GM21390 (cell line): ENCODE results near the gene NOTUM.

Source experiments
- ATAC-seq: cut with Tn5 transposase; IDR thresholded peaks from one replicate; pipeline ENCODE4 v1.9.1; 2021; ENCODE audit not compliant: unreplicated experiment

Gene NOTUM

DNA sequence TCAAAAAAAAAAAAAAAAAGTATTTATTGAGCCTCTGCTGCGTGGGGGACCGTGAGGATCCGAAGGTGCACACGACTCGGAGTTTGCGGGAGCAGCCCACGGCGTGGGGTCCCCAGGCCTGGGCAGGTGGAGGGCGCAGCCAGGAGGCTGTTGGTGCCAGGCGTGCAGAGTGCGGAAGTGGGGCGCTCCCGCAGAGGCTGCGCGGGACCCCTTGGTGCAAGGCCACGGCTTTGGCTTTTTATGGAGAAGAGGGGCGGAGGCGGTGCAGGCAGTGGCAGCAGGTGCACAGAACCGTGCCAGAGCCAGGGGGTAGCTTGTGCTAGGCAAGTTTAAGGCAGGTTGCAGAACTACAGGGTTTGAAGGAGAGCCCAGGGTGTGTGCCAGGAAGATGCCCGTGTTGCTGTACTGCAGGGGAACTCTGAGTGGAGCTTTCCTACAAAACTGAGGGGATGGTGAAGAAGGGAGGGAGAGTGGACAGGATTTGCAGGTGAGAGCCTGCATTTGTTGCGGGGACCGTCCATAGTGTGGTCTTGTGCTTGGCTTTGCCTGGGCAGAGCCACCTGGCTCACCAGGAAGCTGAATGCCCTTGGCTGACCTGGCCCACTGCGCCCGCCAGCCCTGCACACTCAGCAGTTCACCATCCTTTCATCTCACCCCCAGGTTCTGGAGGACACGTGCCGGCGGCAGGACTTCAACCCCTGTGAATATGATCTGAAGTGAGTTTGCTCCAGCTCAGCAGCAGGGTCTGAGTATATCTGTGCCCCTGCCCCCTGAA lies 17.7 kb upstream of the NOTUM start:
- ATAC-seq, result no peak

DNA sequence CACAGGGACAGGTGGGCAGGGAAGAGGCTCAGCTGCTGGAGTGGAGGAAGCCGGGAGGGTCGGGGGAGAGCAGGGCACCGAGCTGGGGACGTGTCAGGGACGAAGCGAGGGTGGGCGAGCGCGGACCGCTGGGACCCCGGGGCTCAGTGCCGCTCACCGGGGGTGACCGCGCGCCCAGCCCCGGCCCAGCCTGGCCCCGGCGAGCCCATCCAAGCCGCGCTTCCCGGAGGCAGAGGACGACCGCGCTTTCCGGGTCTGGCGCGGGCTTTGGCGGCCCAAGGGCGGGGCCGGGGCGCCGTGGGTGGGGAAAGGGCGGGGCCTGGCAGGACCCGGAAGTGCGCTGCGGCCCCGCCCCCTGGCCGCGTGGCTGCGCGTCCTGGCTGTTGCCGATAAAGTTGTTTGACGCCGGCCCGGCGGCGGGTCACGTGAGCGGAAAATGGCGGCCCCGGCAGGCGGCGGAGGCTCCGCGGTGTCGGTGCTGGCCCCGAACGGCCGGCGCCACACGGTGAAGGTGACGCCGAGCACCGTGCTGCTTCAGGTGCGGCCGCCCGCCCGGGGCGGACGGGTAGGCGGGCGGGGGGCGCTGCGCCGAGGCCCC lies 16.3 kb upstream of the NOTUM start, which contains the start of gene ASPSCR1:
Gene ASPSCR1 (plus strand): TSS at position 419 of the 598 bp plus-strand sequence. CDS start 18 bp downstream, at position 437.
- peak; percentile 75 for ATAC-seq

DNA sequence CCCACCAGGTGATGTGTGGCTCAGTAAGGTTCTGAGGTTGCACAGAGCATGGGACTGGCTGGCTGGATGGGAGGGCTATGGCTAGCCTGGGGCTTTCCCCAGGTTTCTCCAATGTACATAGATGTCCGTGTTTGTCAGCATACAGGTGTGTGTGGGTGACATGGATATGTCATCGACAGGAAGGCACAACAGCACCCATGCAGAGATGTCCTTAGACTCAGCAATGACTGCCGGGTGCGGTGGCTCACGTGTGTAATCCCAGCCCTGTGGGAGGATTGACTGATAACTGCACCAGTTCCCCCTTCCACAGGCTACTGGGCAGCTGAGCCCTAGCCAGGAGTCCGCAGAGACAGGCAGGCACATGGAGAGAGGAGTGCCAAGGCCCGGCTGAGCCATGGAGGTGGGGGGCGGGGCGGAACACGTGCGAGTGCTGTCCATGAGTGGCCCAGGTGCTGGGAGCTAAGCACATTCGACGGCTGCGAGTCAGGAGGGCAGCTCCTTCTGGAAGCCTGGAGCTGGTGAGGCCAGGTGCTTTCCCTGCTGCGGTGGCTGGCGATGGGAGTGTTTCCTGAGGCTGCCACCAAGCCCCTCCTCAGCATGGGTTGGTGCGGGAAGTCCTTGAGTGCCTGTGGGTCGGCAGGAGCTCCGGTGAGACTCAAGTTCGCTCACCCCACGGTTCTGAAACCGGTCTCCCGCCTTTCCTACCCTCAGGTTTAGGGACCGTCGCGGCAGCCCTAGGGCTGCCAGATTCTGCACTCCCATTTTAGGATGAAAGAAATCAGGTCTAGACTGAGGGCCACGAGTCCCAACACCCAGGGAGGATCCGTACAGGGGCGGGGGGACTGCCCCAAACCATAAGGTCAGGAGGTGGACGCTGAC lies 15.6 kb upstream of the NOTUM start:
- peak; percentile 10 for ATAC-seq

DNA sequence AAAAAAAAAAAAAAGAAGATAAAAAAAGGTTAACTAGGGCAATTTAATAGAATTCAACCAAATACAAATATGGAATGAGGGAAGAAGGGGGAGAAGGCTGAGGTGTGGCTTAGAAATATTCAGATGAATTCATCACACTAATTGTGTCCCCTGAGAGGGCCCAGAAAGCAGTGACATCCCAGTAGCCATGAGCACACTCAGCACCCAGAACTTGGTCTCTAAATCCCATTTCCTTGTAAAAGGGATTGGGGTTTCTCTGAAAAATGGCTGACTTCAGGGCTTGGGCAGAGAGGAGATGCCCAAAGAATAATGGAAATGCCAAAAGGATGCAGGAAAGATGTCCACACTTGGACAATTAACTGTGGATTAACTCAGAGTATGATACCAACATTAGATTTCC lies 12.4 kb upstream of the NOTUM start:
- no peak for ATAC-seq

DNA sequence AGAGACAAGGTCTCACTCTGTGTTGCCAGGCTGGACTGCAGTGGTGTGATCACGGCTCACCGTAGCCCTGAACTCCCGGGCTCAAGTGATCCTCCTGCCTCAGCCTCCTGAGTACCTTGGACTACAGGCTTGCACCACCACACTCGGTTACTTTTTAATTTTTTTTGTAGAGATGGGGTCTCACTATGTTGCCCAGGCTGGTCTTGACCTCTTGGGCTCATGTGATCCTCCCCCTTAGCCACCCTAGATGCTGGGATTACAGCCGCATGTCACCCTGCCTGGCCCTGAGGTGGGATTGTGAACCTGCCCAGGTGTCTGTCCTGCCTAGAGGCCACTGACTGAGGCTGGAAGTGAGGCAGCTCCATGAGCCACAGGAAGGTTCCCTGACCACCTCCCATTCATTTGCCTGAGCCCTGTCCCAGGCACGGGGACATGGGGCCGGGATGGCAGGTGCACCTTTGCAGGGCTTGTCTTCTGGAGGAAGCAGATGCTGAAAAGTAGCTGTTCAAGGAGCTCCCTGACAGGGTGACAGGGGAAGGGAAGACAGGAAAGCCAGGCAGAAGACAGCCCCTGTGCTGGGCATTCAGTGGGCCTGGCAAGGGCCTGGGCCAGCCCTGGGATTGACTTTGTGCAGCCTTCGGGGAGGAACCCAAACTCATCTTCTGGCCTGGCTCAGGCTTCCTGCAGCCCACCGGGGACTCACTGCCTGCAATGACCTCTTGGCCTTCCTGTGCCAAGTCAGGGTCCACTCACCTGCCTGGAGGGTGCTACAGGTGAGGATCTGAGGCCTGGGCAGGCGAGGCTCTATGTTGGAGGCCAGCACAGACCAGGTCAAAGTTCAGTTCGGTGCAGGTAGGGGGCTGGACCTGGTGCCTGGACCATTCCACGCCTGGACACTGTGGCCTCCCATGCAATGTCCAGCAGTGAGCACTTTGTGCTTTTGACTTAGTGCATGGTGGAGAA lies 8.1 kb upstream of the NOTUM start:
- no peak for ATAC-seq

DNA sequence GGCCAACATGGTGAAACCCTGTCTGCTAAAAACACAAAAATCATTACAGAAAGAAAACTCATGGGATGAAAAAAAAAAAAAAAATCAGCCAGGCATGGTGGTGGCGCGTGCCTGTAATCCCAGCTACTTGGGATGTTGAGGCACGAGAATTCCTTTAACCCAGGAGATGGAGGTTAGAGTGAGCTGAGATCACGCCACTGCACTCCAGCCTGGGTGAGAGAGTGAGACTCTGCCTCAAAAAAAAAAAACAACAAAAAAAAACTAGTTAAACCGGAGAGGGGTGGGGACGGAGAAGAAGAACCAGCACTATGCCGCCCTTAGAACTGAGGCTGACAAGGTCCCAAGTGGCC lies 7.4 kb upstream of the NOTUM start:
- ATAC-seq, result no peak

DNA sequence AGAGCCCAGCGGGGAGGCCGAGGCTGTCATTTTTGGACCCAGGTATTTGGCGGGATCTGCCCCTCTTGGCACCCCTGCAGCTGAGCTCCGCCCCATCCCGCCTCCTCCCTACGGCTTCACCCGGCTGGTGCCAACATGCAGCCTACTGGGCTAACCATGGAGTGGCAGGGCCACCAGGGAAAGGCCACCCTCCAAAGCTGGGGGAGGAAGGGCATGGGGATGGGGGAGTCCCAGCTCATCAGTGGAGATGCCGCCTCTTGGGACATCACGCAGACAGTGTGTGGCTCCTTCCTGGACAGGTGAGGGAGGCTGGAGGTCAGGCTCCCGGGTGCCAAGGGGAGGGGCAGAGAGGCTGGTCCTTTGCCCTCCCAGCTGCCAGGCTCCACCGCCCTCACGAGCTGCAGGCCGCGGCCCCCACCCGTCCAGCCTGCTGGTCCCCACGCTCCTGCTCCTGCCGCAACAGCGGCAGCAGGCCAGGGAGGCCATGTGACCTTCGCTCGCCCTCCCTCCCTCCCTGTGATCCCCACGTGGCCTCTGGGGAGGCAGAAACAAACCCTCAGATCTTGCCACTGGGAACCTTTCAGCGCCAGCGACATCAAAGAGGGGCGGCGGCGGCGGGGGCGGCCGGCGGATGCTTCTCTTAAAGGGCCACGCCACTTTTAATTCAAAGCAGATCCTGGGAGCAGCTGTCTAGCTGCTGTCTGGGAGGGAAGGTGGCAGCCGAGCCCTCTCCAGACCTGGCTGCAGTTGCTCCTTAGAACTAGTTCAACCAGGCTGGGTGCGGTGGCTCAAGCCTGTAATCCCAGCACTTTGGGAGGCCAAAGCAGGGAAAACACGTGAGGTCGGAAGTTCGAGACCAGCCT lies 6.8 kb upstream of the NOTUM start:
- no peak for ATAC-seq

DNA sequence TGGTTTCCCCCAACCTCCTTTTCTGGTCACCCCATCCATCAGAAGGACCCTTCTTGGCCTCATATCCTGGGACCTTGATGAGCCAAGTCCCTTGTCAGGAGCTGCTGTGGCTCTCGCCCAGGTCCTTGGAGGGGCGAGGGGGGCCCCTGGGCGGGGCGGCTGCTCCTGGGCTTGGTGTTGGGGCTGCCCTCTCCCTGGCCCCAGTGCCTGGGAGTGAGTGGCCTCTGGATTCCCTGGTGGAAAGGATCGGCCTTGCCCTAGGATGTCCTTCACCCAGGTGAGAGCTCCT lies 6.2 kb upstream of the NOTUM start:
- ATAC-seq, result no peak

DNA sequence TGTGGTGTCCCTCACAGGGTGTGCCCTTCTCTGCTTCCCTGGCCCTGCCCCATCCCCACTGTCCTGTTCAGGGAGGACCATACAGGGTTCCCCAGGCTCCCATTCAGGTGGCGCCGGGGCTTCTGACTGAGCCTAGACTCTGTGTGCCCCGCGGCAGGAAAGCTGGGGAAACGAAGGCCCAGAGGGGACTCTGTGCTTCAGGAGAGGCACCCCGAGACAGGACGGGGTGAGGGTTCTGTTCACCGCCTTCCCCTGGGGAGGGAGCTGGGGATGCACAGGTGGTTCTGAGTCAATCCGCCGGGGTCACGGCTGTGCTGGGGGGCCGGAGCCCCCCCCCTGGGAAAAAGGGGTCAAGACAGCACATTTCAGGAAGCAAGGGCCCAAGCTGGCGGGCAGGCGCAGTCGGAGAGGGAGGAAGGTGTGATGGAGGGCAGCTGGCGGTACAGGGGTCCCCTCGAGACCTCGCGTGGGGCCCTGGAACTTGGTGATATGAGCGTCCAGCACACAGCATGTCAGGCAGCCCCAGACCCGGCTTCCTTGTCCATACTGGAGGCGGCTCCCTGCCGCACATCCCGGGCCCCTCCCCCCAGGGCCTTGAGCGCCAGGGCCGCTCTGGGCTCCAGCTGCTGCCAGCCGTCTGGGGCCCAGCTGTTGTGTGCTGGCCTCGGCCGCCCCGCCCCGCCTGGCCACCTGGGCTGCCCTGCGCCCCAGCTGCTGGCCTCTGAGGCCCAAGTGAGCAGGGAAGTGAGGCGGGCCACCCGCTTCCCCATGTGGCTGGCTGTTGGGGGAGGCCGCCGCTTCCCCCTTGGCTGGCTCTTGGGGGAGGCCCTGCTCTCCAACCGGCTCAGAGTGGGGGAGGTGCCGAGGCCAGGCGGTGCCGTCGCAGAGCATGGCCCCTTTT lies 5.6 kb upstream of the NOTUM start:
- no peak for ATAC-seq

DNA sequence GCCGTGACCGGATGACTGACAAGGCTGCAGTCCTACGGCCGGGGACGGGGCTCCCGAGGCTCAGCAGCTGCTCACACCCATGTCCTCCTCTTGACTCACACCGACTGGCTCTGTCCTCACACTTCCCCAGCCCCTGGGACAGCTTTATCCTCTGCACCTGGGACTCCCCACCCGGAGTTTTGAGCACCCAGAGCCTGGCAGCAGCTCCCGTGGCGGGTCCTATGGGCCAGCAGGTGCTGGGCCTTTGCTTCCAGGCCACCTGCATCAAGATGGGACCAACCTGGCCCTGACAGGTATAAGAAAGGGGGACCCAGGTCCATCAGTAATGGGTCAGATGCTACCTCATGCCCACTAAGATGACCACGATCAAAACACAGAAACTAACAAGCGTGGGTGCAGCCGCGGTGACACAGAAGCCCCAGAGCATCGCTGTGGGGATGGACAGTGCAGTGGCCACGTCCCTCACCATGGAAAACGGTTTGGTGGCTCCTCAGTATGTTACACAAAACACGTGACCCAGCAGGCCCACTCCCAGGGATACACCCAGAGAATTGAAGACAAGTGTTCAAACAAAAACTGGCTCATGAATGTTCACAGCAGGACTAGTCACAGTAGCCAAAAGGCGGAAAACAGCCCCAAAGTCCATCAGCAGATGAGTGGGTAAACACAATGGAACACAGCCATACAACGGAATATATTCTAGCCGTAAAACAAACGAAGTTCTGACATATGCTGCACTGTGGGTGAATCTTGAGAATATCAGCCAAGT lies 3.3 kb upstream of the NOTUM start:
- ATAC-seq, result no peak

DNA sequence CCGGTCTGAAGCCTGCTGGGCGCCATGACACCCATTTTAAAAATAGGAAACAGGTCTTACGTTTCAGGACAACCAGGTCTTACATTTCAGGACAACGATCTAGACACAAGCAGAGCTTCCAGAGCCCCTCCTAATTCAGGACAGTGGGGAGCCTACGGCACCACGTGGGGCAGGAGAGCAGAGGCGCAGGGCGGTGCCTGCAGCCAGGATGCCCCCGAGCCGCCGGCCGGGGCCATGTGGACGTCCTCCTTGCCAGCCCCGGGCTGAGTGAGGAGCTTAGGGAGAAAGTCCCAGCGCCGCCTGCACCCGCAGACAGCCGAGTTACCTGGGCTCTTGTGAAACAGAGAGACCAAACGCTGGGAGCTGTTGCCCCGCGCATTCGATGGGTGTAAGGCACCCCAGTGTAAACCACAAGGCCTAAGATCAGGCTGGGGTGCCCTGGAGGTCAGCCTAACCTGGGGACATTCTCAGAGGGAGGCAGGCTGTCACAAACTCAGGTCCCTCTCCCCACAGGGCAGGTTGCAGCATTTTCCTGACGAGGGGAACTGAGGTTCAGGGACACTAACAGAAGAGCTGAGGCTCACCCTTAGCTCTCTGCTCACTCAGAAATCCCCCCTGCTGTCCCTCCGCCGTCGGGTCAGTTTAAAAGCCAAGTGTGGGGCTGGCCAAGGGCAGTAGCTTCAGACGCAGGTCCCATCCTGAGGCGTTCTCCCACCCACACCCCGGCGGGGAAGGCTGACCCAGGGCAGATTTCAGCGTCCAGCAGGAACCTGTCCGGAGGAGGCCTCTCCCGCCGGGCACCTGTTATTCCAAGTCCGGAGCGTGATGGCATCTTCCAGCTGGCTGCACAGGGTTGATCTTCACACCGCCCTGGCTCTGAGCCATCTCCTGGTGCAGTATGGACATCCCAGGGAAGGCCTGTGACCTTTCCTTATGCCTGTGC lies 1.8 kb upstream of the NOTUM start:
- no peak for ATAC-seq

DNA sequence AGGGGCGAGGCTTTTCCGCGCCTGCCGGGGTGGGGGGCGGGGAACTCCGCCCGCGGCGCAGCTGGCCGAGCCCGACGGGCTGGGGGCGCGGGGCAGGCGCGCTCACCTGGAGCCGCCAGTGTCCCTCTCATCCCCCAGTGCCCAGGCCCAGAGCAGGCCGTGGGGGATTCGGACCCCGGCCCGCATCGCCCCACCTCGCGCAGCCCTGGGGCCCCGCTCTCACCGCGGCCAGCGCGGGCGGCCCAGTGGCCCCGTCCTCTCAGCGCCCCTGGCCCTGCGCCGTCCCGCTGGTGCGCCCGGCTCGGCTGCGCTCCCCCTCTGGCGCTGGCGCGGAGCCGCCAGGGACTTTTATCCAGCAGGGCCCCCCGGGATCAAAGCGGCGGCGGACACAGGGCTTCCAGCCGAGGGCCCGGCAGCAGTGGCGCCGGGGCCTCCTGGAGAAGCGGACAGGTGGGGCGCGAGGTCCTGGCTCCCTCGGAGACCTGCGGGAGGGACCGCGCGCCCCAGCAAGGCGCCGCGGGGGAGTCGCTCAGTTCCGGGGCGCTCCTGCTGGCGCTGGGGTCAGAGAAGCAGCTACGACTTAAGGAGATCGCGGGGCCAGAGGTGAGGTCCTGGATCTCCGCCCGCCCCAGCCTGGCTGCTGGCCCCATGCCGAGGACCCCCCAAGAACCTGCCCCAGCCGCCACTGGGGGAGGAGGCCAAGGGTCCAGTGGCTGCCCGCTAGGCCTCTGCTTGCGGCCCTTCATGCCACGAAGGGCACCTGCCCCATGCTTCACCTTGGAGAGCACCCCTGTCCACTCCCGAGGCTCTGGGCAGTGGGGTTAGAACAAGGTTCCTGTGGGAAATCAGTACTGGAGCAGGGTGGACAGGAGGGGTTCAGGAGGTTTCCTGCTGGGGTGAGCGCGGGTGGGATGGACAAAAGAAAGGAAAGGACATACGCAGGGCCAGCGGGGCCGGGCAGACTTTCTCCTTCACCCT lies 823 bp upstream of the NOTUM start:
- no peak for ATAC-seq

DNA sequence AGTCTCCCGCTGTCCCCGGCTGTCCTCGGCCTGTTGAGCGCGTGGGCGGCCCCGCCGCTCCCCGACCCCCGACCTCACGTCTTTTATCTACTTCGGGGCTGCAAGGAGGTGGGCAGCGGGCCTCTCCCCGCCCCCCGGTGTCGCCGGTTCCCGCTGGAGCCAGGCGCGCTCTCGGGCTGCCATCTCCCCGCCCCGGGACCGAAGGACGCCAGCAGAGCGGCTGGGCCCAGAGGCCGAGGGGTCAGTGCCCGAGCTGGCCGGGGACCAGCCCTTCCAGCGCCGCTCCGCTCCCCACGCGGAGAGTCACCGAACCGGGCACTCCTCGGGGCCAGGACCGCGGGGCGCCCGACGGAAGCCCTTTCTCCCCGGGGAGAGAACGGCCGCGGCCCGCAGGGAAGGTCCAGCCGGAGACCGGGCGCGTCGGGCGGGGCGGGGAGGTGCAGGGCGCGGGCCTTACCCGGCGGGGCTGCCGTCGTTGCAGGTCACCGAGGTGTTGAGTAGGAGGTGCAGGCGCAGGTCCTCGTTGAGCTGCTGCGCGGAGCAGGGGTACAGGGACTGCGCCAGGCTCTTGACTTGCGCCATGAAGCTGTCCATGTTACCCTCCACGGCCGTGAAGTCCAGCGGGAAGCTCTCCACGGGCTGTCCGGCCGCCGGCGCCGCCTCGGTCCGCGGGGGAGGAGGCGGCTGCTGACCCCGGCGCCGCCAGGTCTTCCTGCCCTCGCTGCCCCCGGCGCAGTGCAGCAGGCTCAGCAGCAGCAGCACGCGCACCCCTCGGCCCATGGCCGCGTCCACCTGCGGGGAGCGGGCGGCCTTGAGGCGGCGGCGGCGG lies 643 bp downstream of the NOTUM start:
- ATAC-seq, result no peak

DNA sequence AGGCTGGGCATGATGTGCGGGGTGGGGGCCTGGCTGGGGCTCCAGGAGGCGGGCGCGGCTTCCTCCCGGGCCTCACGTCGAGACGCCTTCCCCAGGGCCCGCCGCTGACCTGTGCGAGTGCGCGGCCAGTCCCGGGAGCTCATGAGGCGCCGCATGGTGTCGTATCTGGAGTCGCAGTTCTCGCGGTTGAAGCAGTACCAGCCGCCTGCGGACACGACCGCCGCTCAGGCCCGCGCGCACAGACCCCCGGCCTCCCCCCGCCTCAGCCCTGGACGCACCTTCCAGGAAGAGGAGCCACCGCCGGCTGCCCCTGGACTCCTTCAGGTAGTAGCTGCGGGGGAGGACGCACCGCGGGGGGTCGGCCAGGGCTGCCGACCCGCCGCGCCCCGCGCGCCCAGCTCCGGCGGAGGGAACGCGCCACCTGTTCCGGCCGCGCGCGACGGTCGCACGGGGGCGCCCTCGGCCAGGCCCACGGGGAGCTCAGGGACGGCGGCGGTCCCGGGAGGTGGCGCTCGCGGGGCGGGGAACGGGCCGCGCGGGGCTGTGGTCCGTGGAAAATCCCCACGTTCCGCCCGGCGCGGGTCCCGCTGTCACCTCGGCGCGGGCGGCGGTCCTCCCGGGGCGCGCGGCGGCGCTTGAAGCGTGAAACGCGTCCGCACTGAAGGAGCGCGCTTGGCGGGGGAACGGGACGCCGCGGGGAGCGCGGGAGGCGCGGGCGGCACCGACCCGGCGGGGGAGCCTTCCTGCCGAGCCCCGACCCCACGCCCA lies 1.4 kb downstream of the NOTUM start:
- no peak for ATAC-seq
